Measurements from ENCODE around the gene NUDT9. TPM values are rescaled to one million over a fixed set of nuclear protein-coding genes. Genes with fewer than 3 reads are reported as not detected.
"Not testable (repeated sequence)": the region's sequence is repeated elsewhere in the genome, so short reads cannot be mapped to it uniquely, and the experiment has no call there.

Gene NUDT9
- total RNA-seq (ENCODE audit: low replicate concordance), result 26.5 and 27.5 TPM in 2 replicates
- long read RNA-seq, transcript NUDT9-201 (8 exons, 1,701 nt), result major isoform, 123 of 147 reads
- long read RNA-seq, partial matches to known transcripts, result 6 of 147 reads
- long read RNA-seq, other reads (novel, unspliced or antisense), result 14 of 147 reads

- no peaks in the 10 kb centered on the region for H3K27me3 Mint-ChIP-seq
- TF ChIP-seq CTCF (conservative IDR thresholded peaks at IDR 0.05), result no peak
- H3K36me3 Mint-ChIP-seq, result peaks cover 2% of the 10 kb centered on the region
- H3K27ac Mint-ChIP-seq, result peak within 1 kb of the TSS; percentile 93
- no peaks in the 10 kb centered on the region for H3K9me3 Mint-ChIP-seq
- peak within 1 kb of the TSS; percentile 98 for H3K4me3 Mint-ChIP-seq
- H3K4me1 Mint-ChIP-seq (ENCODE audit: unreplicated experiment), result peaks cover 17% of the 10 kb centered on the region
- peak; percentile 90 for DNase-seq (ENCODE audit: extremely low spot score, unreplicated experiment)
Observed at GRCh38 chr4:87422104-87423052, at the start of gene NUDT9. TSS of gene NUDT9 (plus strand) at chr4:87422573. CDS start at chr4:87422906, 333 bp downstream.

DNA sequence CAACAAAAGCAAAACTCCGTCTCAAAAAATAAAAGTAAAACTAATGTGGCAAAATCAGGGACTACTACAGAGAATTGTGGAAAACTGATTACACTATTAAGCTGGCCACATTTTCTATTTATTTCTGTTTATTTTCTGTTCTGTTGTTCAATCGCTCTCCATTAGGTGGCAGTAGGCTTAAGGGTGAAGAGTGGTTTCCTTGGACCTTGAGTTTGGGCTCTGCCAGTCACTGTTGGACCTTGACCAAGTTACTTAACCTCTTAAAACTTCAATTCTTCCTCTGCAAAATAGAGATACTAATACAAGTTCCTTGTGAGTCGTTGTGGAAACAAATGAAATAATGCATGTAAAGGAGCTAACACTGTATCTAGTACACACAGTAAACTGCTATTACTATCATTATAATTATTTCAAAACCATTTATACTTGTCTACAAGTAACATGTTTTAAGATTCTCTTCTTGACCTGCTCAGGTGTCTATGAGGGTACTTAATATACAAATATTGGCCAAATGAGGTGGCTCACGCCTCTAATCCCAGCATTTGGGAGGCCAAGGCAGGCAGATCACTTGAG lies 46.6 kb upstream of the NUDT9 start:
- Mint-ChIP-seq H3K27me3 (no peaks in the 10 kb centered on the region), H3K9me3 (no peaks in the 10 kb centered on the region), H3K4me1 (ENCODE audit: unreplicated experiment) (no peaks in the 10 kb centered on the region), H3K27ac (no peak overlapping the region), H3K36me3 (peaks cover 7% of the 10 kb centered on the region), H3K4me3 (no peak overlapping the region)
- TF ChIP-seq CTCF (conservative IDR thresholded peaks at IDR 0.05), result peak; percentile 79
- DNase-seq (ENCODE audit: extremely low spot score, unreplicated experiment), result no peak

DNA sequence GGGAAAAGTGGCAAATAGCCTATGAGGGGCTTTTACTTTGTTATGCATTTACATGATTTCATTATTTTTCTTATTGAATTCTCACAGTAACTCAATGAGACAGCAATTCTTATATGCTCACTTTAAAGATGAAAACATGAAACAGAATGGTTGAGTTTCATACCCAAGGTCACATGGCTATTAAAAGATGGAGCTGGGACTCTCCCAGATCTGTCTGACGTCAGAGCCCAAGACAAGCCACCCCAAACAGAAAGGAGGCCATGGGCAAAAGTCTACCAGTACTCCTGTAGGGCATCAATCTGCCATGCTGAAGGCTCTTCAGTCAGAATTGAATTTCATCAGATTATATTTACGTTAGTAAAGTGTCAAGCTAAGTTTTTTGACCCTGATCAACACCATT lies 44.6 kb upstream of the NUDT9 start:
- H3K36me3 Mint-ChIP-seq, result peaks cover 5% of the 10 kb centered on the region
- DNase-seq (ENCODE audit: extremely low spot score, unreplicated experiment), result no peak
- no peaks in the 10 kb centered on the region for H3K27me3 Mint-ChIP-seq
- no peaks in the 10 kb centered on the region for H3K9me3 Mint-ChIP-seq
- no peaks in the 10 kb centered on the region for H3K4me1 Mint-ChIP-seq (ENCODE audit: unreplicated experiment)
- no peak overlapping the region for H3K27ac Mint-ChIP-seq
- H3K4me3 Mint-ChIP-seq, result no peak overlapping the region
- no peak for TF ChIP-seq CTCF (conservative IDR thresholded peaks at IDR 0.05)

DNA sequence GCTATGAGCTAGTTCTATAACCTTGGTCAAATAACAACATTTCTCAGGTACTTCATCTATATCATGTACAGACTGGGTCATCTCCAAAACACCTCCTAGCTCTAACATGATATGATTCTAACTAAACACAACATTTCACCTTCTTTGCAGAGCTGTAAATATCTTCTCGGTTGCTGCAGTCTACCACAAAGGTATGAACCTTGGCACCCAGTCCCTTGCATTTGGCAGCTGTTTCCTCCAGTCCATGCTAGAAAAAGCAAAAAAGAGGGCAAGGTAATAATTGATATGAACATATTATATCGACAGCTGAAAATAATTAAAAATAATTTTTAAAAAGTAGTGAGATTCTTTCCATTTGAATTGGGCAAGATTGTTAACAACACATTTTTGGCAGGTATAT lies 40.3 kb upstream of the NUDT9 start:
- DNase-seq (ENCODE audit: extremely low spot score, unreplicated experiment), result no peak
- TF ChIP-seq CTCF (conservative IDR thresholded peaks at IDR 0.05), result no peak
- peaks cover 20% of the 10 kb centered on the region for H3K36me3 Mint-ChIP-seq
- H3K4me3 Mint-ChIP-seq, result no peak overlapping the region
- H3K27ac Mint-ChIP-seq, result no peak overlapping the region
- no peaks in the 10 kb centered on the region for H3K4me1 Mint-ChIP-seq (ENCODE audit: unreplicated experiment)
- no peaks in the 10 kb centered on the region for H3K27me3 Mint-ChIP-seq
- H3K9me3 Mint-ChIP-seq, result peaks cover 11% of the 10 kb centered on the region

DNA sequence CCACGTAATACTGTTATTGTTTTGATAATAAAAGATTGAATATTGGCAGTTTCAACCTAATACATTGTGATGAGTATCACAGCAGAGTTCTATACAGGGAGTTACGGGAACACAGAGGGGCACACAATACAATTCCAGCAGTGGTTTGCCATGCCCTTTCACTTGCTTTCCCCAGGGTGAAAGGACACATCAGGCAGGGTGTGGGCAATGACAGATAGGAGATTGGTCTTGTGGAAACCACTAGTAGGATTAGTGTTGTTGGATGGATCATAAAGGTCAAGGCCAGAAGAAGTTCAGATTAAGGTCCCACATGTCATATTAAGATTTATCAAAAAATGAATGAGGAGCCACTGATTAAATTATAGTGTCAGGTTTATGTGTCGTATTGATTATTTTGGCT lies 39.4 kb upstream of the NUDT9 start:
- Mint-ChIP-seq H3K36me3 (peaks cover 26% of the 10 kb centered on the region), H3K4me3 (no peak overlapping the region), H3K27me3 (no peaks in the 10 kb centered on the region), H3K9me3 (peaks cover 17% of the 10 kb centered on the region), H3K4me1 (ENCODE audit: unreplicated experiment) (peaks cover 3% of the 10 kb centered on the region), H3K27ac (no peak overlapping the region)
- DNase-seq (ENCODE audit: extremely low spot score, unreplicated experiment), result no peak
- no peak for TF ChIP-seq CTCF (conservative IDR thresholded peaks at IDR 0.05)

- not testable (repeated sequence) for H3K27ac Mint-ChIP-seq; H3K4me3 Mint-ChIP-seq; DNase-seq (ENCODE audit: extremely low spot score, unreplicated experiment); H3K27me3 Mint-ChIP-seq
- Mint-ChIP-seq H3K9me3 (peaks cover 24% of the 10 kb centered on the region), H3K36me3 (peaks cover 36% of the 10 kb centered on the region), H3K4me1 (ENCODE audit: unreplicated experiment) (peaks cover 12% of the 10 kb centered on the region)
Observed at GRCh38 chr4:87384466-87385132, 37.8 kb upstream of the NUDT9 start.
